ENCODE measurements around the gene CCL23. TPM values are rescaled to one million over a fixed set of nuclear protein-coding genes. Genes with fewer than 3 reads are reported as not detected.

Gene CCL23
- polyA plus RNA-seq, 1 donor from 2014 or later, result not detected

- Histone ChIP-seq H3K9me3 (ENCODE audit: low read length) (no peaks in the 10 kb centered on the region), H3K79me2 (replicated peaks; ENCODE audit: insufficient read depth, low read length) (no peaks in the 10 kb centered on the region), H3K4me3 (ENCODE audit: low read length) (no peak overlapping the region), H3K27ac (ENCODE audit: low read length) (no peak overlapping the region), H2AFZ (ENCODE audit: low read depth, low read length) (no peak overlapping the region), H3K27me3 (ENCODE audit: insufficient read depth, low read depth, low read length) (no peaks in the 10 kb centered on the region), H3K9me2 (ENCODE audit: insufficient read depth, low read length) (no peaks in the 10 kb centered on the region), H4K20me1 (ENCODE audit: insufficient read depth) (no peaks in the 10 kb centered on the region), H3K36me3 (ENCODE audit: insufficient read depth, low read length) (no peaks in the 10 kb centered on the region), H3K4me2 (ENCODE audit: low read length) (no peak overlapping the region), H3K9ac (ENCODE audit: low read length) (no peak overlapping the region), H3F3A (ENCODE audit: insufficient read depth, low read length, poor library complexity, severe bottlenecking) (no peaks in the 10 kb centered on the region)
- TF ChIP-seq CTCF (IDR thresholded peaks at IDR 0.05; ENCODE audit: poor library complexity, severe bottlenecking), result no peak
- no peak for TF ChIP-seq SMC3 (conservative IDR thresholded peaks at IDR 0.05; ENCODE audit: poor library complexity)
- TF ChIP-seq EZH2 (IDR thresholded peaks at IDR 0.05; ENCODE audit: borderline replicate concordance, insufficient read depth, low read length, poor library complexity, severe bottlenecking), result no peak
- TF ChIP-seq EP300 (conservative IDR thresholded peaks at IDR 0.05; ENCODE audit: poor library complexity, severe bottlenecking), result no peak
- no peak for TF ChIP-seq MXI1 (conservative IDR thresholded peaks at IDR 0.05; ENCODE audit: poor library complexity, severe bottlenecking)
- TF ChIP-seq TAF1 (IDR thresholded peaks at IDR 0.05; ENCODE audit: low read depth), result no peak
- TF ChIP-seq REST (IDR thresholded peaks at IDR 0.05; ENCODE audit: borderline replicate concordance), result no peak
- no peak for TF ChIP-seq RAD21 (conservative IDR thresholded peaks at IDR 0.05)
- TF ChIP-seq POLR2AphosphoS5 (IDR thresholded peaks at IDR 0.05), result no peak
Observed at GRCh38 chr17:35973333-35974260, 44.2 kb downstream of the CCL23 start.

GRCh38 chr17:35972945-35973332, 44.8 kb downstream of the CCL23 start:
- Histone ChIP-seq H2AFZ (ENCODE audit: low read depth, low read length) (no peak overlapping the region), H3K9me2 (ENCODE audit: insufficient read depth, low read length) (no peaks in the 10 kb centered on the region), H3K9me3 (ENCODE audit: low read length) (no peaks in the 10 kb centered on the region), H4K20me1 (ENCODE audit: insufficient read depth) (no peaks in the 10 kb centered on the region), H3K79me2 (replicated peaks; ENCODE audit: insufficient read depth, low read length) (no peaks in the 10 kb centered on the region), H3K4me3 (ENCODE audit: low read length) (no peak overlapping the region), H3K27me3 (ENCODE audit: insufficient read depth, low read depth, low read length) (no peaks in the 10 kb centered on the region), H3K27ac (ENCODE audit: low read length) (no peak overlapping the region), H3K36me3 (ENCODE audit: insufficient read depth, low read length) (no peaks in the 10 kb centered on the region), H3K9ac (ENCODE audit: low read length) (no peak overlapping the region), H3K4me2 (ENCODE audit: low read length) (no peak overlapping the region), H3F3A (ENCODE audit: insufficient read depth, low read length, poor library complexity, severe bottlenecking) (no peaks in the 10 kb centered on the region)
- TF ChIP-seq EZH2 (IDR thresholded peaks at IDR 0.05; ENCODE audit: borderline replicate concordance, insufficient read depth, low read length, poor library complexity, severe bottlenecking) (no peak), REST (IDR thresholded peaks at IDR 0.05; ENCODE audit: borderline replicate concordance) (no peak), RAD21 (conservative IDR thresholded peaks at IDR 0.05) (no peak), TAF1 (IDR thresholded peaks at IDR 0.05; ENCODE audit: low read depth) (no peak), EP300 (conservative IDR thresholded peaks at IDR 0.05; ENCODE audit: poor library complexity, severe bottlenecking) (no peak), MXI1 (conservative IDR thresholded peaks at IDR 0.05; ENCODE audit: poor library complexity, severe bottlenecking) (no peak), CTCF (IDR thresholded peaks at IDR 0.05; ENCODE audit: poor library complexity, severe bottlenecking) (no peak), SMC3 (conservative IDR thresholded peaks at IDR 0.05; ENCODE audit: poor library complexity) (no peak), POLR2AphosphoS5 (IDR thresholded peaks at IDR 0.05) (no peak)

Measured in neural cell (in vitro differentiated cells).